H1 (cell line): Measurements from ENCODE around the gene OPN3. TPM values are rescaled to one million over a fixed set of nuclear protein-coding genes. Genes with fewer than 3 reads are reported as not detected.
A peak's percentile ranks its signal among the peaks of the same experiment; 100 is the strongest.

Experiments used
- BCL11A ChIP-seq, 2 experiments: IDR thresholded peaks; one replicate each; pipeline ENCODE4 v1.6.1; 2011; ENCODE audit warnings: low read depth in 2 of 2, low read length in 2 of 2, mild to moderate bottlenecking in 2 of 2
- BRCA1 ChIP-seq: IDR thresholded peaks from 2 replicates; pipeline ENCODE4 v1.6.1; 2012; ENCODE audit warnings: low read depth, low read length, improper control_type of control experiment
- CTBP2 ChIP-seq: IDR thresholded peaks from 2 replicates; pipeline ENCODE4 v1.7.0; 2011; ENCODE audit warnings: borderline replicate concordance, mild to moderate bottlenecking, moderate library complexity, mixed read lengths, low read length; ENCODE audit not compliant: insufficient read depth, insufficient read length
- EZH2 ChIP-seq: fragments of 200-600 bp; sonication (generic); IDR thresholded peaks from 2 replicates; pipeline ENCODE4 v1.7.1; 2012; ENCODE audit warnings: low read depth, mild to moderate bottlenecking, moderate library complexity, low read length, inconsistent platforms; ENCODE audit not compliant: severe bottlenecking
- GABPA ChIP-seq: IDR thresholded peaks from 2 replicates; pipeline ENCODE4 v1.6.1; 2011; ENCODE audit warnings: mild to moderate bottlenecking, low read length, moderate library complexity, borderline replicate concordance; ENCODE audit not compliant: insufficient read depth
- JUND ChIP-seq: IDR thresholded peaks from 2 replicates; pipeline ENCODE4 v1.6.1; 2011; ENCODE audit warnings: mild to moderate bottlenecking, improper control_type of control experiment, low read length
- RBBP5 ChIP-seq: IDR thresholded peaks from 2 replicates; pipeline ENCODE4 v1.7.1; 2012; ENCODE audit warnings: low read depth, mild to moderate bottlenecking, inconsistent platforms, low read length, moderate library complexity, borderline replicate concordance
- SIRT6 ChIP-seq: IDR thresholded peaks from one replicate; pipeline ENCODE4 v1.7.1; 2012; ENCODE audit warnings: low read length, inconsistent platforms
- polyA plus RNA-seq, 7 experiments: library from polyadenylated mRNA; depleted of rRNA in 3 of 7; stranded (reverse) in 5 of 7; unstranded in 2 of 7; fragments of >200 nt in 5 of 7; fragments of 200-250 nt in 2 of 7; gene quantifications; 1 replicate in 5 of 7; 2 replicates in 1 of 7; 4 replicates in 1 of 7; pipeline versions ENCODE4 v1.2.1 to v1.2.3, GENCODE V29; 2011 to 2013; ENCODE audit warnings: missing spikeins in 2 of 7, mixed read lengths in 2 of 7
- total RNA-seq: library from RNA; stranded (reverse); fragmentation: NEBNext Ultra II Directional; extraction: Animal tissue kit (Norgen Biotek cat#: 25700); gene quantifications from 2 replicates; pipeline ENCODE4 v1.2.1, GENCODE V29; 2021
- TF ChIP-seq, protein P1 (sequence below): IDR thresholded peaks from 2 replicates; pipeline ENCODE4 v1.6.1; 2011; ENCODE audit warnings: low read depth, mild to moderate bottlenecking, low read length; ENCODE audit not compliant: insufficient read depth
- TF ChIP-seq, protein P2 (sequence below): IDR thresholded peaks from 2 replicates; pipeline ENCODE4 v1.6.1; 2011; ENCODE audit warnings: low read length, improper control_type of control experiment
- TF ChIP-seq, protein P3 (sequence below), 3 experiments: IDR thresholded peaks; 1 replicate in 2 of 3; 2 replicates in 1 of 3; pipeline versions ENCODE4 v1.5.1 to v1.6.1; 2011; ENCODE audit warnings: low read length in 3 of 3, mild to moderate bottlenecking in 3 of 3, inconsistent platforms in 2 of 3, low read depth in 1 of 3, moderate library complexity in 1 of 3; ENCODE audit not compliant: insufficient read depth in 1 of 3; ENCODE audit errors: control extremely low read depth in 1 of 3

Gene OPN3
- total and polyA plus RNA-seq, 2 of the 8 experiments (the other 6 are each of a cell fraction or from before 2014, with no cell fraction given) = 8.8 to 19.4 TPM

DNA sequence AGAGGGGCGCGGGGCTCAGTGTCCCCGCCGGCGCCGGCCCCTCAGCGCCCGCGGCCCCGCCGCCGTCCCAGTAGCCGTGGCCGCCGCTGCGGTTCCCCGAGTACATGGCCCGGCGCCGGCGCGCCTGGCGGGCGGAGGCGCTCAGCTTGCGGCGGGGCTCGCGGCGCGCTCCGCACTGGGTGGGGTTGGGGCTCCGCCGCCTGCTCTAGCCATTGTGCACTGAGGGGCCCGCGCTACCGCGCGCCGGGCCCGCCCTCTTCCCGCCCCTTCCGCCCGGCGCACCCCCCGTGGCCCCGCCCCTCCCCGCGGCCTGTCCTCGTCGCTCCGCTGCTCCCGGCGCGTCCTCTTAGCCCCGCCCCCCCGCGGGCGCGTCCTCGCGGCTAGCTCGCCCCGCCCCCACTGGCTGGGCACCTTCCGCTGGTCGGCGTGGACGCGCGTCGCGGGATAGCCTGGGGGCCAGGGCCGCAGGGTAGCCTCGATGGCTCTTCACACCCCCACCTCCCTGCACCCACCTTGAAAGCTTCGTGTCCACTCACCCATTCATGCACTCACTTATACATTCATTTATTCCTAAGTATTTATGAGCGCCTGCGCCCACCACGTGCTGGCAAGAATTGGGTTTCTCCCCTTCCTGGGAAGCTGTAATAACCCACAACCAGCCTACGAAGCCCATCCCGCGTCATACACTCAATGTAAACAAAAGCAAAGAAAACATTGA, at the start of gene OPN3, which contains the start of gene CHML (continued):
- TF ChIP-seq EZH2 (no peak), GABPA (no peak), CTBP2 (no peak), JUND (no peak), BCL11A (IDR thresholded peaks at IDR 0.05; ENCODE audit: low read depth in 2 of 2, low read length in 2 of 2) (no peak), RBBP5 (peak; percentile 24), BRCA1 (no peak), SIRT6 (no peak)
- TF ChIP-seq, protein P1, sequence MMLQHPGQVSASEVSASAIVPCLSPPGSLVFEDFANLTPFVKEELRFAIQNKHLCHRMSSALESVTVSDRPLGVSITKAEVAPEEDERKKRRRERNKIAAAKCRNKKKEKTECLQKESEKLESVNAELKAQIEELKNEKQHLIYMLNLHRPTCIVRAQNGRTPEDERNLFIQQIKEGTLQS = no peak
- TF ChIP-seq, protein P2, sequence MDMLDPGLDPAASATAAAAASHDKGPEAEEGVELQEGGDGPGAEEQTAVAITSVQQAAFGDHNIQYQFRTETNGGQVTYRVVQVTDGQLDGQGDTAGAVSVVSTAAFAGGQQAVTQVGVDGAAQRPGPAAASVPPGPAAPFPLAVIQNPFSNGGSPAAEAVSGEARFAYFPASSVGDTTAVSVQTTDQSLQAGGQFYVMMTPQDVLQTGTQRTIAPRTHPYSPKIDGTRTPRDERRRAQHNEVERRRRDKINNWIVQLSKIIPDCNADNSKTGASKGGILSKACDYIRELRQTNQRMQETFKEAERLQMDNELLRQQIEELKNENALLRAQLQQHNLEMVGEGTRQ = no peak
- TF ChIP-seq, protein P3, sequence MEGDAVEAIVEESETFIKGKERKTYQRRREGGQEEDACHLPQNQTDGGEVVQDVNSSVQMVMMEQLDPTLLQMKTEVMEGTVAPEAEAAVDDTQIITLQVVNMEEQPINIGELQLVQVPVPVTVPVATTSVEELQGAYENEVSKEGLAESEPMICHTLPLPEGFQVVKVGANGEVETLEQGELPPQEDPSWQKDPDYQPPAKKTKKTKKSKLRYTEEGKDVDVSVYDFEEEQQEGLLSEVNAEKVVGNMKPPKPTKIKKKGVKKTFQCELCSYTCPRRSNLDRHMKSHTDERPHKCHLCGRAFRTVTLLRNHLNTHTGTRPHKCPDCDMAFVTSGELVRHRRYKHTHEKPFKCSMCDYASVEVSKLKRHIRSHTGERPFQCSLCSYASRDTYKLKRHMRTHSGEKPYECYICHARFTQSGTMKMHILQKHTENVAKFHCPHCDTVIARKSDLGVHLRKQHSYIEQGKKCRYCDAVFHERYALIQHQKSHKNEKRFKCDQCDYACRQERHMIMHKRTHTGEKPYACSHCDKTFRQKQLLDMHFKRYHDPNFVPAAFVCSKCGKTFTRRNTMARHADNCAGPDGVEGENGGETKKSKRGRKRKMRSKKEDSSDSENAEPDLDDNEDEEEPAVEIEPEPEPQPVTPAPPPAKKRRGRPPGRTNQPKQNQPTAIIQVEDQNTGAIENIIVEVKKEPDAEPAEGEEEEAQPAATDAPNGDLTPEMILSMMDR (IDR thresholded peaks at IDR 0.05; ENCODE audit: control extremely low read depth in 1 of 3, insufficient read depth in 1 of 3, low read depth in 1 of 3, low read length in 3 of 3) = no peak
- TF ChIP-seq, all 59 proteins: peak for 12
